DMS114 treated with DMSO at 0.1 percent for 48 hours (cell line): ENCODE data around the gene TMEM181.
A peak's percentile ranks its signal among the peaks of the same experiment; 100 is the strongest.
"Not testable (repeated sequence)": the region's sequence is repeated elsewhere in the genome, so short reads cannot be mapped to it uniquely, and the experiment has no call there.

Source experiments
- DNase-seq: peaks from one replicate; lab custom pipeline; 2025; ENCODE audit not compliant: unreplicated experiment; lab: John Stamatoyannopoulos, UW

Gene TMEM181

DNA sequence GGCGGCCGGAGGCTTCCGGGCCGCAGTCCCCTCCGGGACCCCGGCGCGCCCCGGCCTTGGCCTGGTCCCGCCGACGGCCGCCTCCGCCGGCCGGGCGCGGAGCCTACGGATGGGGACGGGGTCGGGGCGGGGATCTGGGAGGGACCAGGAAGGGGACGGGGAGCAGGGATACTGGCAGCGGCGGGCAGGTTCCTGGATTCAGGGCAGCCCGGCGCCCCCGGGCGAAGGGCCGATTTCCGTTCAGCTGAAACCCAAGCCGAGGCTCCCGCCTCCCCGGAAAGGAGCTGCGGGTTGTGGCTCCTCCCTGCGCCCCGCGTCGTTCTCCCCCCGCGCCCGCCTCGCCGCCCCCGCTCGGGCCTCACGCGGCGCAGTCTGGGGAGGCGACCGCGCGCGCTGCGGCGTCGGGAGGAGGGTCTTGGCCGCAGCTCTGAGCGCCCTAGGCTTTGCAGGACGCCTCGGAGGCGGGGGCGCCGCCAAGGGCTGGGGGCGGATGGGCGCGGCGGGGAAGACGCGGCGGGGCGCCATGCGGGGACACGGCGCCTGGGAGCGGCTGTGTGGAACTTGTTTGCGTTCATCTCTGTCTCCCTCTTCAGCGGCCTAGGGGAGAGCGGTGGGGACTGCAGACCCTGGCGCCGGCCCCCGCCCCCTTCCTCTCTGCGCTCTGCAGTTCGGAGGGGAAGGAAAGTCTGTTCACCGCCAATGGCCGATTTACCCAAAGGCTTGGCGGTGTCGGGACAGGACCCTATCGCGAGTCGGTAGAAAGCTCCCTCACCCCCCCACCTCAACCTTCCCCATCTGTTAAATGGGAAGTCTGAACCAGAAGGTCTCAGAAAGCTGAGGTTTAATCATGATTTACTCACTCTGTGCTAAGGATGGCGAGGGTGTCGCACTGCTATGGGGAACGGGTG lies 22.7 kb upstream of the TMEM181 start:
- DNase-seq: peak; percentile 6

DNA sequence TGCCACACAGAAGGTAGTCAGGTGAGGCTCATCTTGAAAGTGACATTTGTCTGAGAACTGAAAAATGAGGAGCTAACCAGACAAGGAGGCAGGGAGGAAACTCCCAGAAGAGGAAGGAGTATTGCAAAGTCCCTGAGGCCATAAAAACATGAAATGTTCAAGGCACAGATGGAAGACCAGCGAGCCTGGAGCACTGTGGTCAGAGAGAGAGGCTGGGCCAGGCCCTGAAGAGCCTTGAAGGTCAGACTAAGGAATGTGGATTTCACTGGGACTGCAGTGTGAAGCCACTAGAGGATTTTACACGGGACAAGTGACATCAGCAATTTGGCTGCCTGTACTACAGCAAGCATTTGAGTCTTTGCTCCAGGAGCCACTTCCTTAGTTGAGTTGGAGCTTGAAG lies 21.1 kb upstream of the TMEM181 start:
- DNase-seq: no peak

DNA sequence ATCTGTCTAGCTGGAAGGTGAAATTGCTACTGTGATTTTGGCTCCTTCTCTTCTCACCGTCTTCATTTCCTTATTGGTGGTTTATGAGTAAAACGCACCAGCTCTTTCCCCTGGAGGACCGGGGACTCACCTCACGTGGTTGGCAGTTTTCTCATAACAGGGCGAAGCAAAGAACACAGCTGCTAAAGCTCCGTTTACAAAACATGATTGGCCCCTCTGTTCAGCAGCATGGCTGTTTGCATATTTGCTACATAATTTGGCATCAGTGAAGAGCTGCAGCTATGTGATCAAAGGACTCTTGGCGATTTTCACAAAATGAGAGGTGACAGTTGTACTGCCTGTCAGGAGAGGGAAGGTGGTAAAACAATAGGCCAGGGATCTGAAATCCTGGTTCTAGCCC lies 20.5 kb upstream of the TMEM181 start:
- DNase-seq: no peak

DNA sequence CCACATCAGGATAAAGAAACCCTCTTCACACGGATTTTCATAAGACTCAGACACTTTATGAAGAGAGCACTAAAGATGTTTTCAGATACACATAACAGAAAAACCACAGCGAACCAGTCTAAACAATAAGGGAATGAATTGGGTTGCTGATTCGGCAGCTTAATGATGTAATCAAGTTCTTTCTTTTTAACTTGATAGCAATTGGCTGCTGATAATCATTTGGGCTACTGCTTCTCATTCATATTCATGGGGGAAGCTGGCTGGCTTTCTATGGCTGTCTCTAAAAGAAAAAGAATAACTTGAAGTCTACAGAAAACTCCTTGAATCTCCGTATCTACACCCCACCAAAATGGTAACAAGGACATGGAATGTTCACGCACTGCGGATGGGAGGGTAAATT lies 20.0 kb upstream of the TMEM181 start:
- DNase-seq: no peak

DNA sequence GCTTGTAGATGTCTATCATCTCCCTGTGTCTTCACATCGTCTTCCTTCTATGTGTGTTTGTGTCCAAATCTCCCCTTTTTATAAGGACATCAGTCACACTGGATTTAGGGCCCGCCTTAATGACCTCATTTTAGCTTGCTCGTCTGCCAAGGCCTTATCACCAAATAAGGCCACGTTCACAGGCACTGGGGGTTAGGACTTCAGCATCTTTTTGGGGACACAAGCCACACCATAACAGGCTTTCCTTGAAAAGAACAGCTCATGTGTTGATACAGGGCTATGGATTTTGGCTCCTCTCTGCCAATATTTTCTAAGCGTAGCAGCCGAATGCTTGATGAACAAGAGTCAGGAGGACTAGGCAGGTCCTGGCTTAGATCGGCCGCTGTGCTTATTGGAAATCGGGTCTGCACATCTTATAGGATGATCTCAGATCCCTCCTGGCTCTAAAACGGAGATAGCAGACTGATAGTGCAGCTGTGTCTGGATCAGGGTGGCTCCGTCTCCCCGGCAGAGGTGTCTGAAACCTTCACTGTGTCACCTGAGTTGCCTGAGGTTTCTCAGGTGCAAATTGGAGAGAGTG lies 16.2 kb upstream of the TMEM181 start:
- no peak for DNase-seq

DNA sequence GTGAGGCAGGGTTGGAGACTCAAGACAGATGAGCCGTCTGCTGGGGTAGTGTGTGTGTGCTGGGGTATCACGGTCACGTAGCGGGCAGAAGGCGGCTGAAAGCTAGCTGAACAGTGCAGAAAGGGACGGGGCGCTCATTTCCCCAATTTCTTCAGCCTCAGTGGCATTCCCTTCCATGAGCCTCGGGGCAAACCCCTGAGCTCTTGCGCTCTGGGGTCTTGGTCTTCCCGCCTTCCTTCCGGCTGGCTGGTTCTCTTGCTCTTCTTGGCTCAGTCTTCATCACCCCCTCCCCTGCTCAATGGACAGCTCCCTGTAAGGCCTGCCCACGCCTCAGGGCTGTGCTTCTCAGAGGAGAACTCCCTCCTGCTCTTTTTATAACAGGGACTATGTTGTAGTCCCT lies 15.5 kb upstream of the TMEM181 start:
- no peak for DNase-seq

DNA sequence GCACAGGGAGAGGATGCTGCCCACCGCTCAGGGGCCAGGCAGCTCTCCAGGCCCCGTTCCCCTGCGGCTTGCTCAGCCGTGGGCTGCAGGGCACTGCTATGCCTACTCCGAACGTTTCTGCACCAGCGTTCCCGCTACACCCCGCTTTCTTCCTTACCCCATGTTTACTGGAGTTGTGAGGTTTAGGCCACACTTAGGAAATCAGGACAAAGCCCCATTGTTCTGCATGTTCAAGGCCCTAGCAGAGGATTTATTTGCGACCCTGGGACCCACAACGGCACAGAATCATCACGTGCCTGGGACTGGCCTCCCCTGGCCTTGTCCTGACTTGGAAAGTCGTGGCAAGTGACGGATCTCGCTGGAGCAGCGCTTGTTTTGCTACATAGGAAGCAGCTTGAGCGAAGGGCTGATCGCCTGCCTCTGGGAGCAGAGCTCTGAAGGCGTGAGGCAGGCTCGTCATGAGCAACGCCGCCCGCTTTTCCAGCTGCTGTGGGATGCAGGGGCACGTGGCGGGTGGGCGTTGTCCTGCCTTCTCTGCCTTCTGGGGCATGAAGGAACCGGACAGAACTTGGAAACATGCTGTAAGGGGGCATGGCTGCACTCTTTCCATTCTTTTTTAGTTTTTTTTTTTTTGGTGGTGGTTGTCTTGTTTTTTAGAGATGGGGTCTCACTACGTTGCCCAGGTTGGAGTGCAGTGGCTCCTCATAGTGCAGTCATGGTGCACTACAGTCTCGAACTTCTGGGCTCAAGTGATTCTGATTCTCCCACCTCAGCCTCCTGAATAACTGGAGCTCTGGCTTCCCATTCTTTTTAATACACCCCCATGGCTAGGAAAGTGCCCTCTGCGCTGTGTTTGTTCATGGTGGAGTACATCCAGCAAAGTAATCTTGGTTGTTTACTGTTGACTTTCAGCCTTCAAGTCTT lies 14.6 kb upstream of the TMEM181 start:
- no peak for DNase-seq

DNA sequence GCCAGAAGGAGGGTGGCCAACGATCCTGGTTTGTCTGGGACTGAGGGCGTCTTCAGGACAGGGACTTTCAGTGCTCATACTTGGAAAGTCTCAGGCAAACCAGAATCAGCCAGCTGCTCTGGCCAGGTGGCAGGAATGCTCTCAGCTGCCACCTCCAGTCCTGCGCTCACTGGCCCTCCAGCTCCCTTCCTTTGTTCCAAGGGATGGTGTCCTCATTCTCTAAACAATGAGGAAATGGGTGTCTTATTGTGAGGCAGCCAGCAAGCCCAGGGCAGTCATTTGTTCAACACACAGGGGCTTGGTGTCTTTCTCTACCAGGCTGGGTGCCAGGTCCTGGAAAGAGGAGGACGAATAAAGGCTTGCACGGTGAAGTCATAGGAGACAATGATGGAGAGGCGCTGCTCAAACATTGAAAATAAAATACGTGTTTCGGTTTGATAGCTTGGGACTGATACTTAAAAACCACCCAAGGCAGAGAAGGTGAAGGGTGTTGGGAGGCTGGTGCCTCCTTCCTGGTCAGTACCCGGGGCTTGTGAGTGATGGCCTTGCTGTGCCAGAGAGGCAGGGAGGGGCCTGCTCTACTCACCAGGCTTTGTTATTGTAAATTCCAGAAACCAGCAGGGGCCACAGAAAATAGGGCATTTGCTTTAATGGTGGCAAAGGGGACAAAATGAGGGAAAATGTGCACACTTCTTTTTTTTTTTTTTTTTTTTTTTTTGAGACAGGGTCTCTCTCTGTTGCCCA lies 11.3 kb upstream of the TMEM181 start:
- no peak for DNase-seq

DNA sequence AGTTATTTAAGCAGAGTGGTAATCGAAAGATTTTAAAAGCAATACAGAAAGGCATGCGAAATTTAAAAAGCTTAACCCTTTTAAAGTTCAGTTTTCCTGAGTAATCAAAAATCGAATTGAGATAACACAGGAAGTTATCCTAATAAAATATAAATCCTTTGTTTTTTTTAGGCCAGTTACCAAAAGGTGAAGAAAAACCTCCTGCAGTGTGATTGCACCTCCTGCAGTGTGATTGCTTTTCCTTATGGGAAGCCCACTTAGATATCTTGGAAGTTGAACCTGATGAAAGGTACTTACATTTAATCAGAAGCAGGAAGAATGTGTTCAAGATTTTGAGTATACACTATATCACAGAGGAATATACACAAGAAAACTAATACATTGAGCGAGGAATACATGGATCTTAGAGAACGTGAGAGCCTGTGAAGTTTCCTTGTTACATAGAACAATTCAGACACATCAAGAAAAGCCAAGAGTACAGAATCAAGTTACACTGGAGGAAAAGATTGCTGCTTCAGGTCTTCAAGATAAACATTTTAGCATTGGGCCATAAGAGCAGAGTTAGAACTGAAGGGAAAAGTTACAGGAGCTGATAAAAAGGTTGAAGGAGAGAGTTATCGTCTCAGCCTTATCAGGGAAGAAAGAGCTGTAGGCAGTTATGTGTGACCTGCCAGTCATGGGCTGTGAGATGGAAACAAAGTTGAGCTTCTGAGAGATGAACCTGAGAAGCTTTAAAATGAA lies 7.7 kb upstream of the TMEM181 start:
- no peak for DNase-seq

DNA sequence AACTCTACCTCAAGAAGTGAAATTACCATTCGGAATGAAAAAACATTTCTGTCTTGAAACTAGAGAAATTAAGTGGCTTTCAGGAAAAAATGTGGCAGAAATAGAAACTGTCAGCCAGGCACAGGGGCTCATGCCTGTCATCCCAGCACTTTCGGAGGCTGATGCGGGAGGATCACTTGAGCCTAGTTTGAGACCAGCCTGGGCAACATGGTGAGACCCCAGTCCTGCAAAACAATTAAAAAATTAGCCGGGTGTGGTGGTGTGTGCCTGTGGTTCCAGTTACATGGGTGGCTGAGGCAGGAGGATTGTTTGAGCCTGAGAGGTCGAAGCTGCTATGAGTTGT lies 7.1 kb upstream of the TMEM181 start:
- no peak for DNase-seq

DNA sequence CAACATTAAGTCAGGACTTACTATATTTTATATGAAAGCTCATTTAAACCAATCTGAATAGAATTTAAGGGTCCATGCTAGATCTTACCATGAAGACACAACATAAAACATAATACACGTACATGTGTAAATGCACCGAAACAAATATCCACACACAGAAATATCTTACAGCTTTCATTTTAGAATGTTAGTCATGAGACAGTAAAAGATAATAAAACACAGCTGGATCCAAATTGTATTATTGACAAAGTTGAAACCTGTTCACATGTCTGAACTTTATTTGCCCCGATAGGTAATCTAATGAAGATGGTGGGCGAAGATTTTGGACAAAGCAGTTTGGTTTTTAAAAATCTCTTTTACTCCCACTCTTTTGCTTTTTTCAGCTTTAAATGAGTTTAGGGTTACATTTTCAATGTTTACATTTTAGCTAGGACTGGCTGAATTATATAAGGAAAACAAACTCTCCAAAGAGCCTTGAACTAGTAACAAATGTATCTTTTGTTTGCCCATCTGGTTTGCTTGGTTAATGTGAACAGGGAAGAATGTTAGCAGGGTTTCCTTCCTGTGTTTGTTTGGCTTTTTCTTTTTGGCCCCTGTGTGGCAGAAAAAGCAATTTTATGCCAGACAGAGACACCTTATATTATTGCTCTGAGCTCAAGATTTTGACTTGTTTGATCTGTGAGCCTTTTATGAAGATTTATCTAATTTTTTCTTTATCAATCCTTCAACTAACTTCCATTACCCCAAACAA lies 5.1 kb upstream of the TMEM181 start:
- DNase-seq: no peak

DNA sequence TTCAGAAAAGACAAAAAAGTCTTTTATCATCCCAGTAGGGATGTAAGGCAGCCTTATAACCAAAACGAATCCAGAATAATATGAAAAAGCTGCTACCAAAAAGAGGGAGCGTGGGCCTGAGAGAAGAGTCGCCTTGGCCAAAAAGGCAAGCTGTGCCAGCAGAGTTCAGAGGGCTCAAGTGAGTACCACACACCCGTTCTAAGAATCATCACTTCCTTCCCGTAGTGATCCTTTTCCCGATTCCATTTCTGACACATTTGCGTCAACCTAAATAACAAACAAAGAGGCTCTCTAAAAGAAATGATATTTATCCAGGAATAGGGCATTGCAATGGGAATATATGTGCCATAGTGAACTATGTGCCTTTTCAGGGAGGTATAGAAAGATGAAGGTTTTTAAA lies 3.8 kb upstream of the TMEM181 start:
- DNase-seq: no peak

DNA sequence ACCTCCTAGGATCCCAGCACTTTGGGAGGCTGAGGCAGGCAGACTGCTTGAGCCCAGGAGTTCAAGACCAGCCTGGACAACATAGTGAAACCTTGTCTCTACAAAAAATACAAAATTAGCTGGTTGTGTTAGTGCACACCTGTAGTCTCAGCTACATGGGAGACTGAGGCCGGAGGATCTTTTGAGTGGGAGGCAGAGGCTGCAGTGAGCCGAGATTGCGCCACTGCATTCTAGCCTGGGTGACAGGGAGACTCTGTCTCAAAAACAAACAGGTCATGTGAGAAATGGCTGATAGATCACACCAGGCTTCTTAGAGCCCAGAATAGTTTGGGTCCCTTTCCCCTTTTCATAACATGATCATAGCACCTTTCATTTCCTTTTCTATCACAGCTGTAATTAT lies 2.8 kb upstream of the TMEM181 start:
- not testable (repeated sequence) for DNase-seq

DNA sequence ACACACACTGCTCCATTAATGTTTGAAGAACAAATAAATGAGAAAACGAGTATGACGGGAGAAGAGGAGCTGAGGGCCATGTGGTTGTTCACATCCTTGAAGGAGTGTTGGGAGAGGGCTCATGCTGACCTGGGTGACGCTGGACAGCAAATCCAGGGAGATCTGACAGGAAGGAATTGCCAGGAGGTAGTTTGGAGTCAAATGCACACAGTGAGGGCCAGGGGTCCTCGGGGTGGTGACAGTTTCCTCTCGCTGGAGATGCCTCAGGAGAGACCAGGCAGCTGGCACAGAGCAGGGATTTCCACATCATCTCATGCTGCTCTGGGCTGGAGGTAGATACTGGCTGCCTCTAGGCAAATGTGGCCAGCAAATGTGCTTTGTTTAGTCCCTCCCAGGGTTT lies 2.0 kb upstream of the TMEM181 start:
- no peak for DNase-seq

DNA sequence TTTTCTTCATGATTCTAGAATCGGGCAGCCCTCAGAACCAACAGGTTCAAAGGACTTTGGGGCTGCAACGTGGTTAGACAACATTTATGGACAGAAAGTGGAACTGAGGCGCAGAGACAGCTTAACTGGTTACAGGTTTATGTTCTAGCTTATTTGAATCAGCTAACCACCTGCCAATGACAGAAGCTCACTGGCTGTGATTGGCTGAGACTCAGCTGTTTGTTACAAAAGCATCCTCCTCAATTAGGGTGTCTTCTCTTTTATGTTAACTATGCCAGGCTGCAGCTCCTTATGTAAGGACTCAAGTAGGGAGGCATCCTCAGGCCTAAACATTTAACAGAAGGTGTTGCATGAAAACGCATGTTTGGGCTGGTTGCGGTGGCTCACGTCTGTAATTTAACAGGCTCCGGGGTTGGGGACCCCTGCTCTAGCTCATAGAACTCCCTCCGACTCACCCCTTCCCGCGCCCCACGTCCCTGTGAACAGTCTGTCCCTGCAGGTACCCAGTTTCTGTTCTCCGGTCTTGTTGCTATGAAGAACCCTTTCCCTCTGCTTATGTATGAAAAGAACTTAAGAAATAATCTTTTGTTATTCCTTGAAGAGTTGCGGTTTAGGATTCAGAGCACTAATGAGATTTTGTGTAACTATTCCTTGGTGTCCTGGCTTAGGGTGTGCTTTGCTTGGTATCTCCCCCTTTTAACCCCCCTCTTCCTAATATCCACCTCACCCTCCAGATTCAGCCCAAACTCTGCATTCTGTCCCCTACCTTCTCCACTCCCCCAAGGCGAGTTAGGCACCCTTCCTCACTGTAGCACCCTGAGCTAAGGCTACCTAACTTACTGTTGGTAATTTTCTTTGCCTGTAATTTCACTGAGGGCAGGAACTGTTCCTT lies 1.2 kb upstream of the TMEM181 start:
- no peak for DNase-seq

DNA sequence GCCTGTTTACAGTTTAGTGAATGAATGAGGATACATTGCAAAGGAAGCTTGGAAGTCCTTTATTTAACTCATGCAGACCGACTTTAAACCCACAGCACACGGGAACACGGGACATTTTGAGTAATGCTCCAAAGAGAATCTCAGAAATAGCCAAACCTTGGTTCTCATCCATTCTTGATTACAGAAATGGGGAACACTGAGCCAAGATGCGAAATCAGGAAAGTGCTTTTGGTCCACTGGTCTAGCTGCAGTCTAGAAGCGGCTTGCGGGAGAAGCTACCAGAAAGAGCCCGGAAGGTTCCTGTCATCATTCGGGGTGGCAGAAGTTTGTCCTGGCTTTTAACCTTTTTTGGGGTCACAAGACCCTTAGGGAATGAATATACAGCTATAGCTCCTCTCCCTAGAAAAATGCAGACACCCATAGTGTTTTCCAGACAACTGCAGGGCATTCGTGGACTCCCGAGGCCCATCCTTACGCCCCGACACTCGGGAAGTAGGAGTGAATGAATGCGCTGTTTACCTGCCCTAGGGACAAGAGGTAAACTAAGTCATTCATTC lies 475 bp upstream of the TMEM181 start:
- DNase-seq: no peak

DNA sequence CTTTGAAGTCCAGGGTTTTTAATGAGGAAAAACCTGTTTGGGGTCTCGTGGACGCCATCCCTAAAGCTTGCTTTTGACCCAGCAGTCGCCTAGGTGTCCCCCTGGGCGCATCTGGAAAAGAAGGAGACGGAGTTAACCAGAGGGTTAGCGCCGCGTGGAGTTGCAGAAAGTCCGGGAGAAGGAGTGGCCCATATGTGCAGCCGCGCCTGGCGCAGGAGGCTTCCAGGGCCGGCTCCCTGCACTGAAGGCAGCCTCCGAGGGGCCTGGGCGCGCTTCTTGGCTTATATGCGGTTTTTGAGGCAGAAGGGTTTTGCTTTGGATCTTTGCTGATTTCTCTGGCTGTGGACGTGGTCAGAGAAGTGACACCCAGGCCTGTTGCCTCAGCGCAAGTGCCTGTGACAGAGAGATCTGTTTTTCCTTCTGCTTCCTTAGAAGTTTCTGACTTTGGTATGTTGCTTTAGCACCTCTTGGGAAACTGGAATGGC lies 987 bp downstream of the TMEM181 start:
- no peak for DNase-seq

DNA sequence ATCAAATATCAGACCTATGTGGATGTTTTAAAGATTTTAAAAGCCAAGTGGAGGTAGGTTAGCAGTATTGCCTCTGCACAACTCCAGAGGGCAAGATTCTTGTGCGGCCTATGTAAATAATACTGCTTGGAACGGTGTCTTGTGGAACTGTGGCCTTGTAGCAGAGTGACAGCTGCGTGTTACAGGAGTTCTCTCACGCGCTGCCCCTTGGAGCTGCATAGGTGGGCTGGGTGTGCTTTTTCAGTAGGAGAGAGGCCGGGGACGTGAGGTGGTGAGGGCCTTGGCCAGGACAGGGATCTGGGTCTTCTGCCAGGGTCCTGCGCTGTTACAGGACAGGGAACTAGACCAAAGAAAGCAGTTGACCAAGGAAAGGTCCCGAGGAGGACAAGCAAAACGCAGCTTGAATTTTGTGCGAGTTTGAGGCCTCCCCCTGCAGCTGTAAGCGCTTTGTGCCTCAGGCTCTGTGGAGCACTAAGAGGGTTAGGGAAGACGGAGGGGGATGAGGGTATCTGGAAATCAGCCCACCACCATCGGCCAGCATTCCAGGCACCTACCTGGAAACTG lies 1.5 kb downstream of the TMEM181 start:
- no peak for DNase-seq
